ENCODE measurements around the gene TMEM132D.

GRCh38 chr12:129080391-129080790, 823.4 kb downstream of the TMEM132D start:
- TF ChIP-seq CTCF (IDR thresholded peaks at IDR 0.05; ENCODE audit: poor library complexity, severe bottlenecking): no peak
- no peak for TF ChIP-seq POLR2AphosphoS5 (IDR thresholded peaks at IDR 0.05)

All from neural cell (in vitro differentiated cells).